Right lobe of liver (tissue), 4 donors: ENCODE results near the gene COPS8.

Experiments
- CTCF ChIP-seq, 4 donors: fragments of 200-600 bp in 3 of 4; fragments of 450-650 bp in 1 of 4; IDR thresholded peaks; one replicate each; pipeline versions ENCODE4 v1.5.1 to v1.8.0; 2016 to 2022; ENCODE audit warnings: antibody characterized with exemption in 4 of 4, mild to moderate bottlenecking in 2 of 4
- POLR2A ChIP-seq: fragments of 450-650 bp; IDR thresholded peaks from one replicate; pipeline ENCODE4 v1.6.1; 2017; ENCODE audit warnings: antibody characterized with exemption, mild to moderate bottlenecking
- donor health status: DM: no; HTN: no; CAD: no.
- donor health status: DM: no; HTN: no; CAD: no.
- donor health status: DM: no; HTN: yes; CAD: no.

- TF ChIP-seq CTCF (IDR thresholded peaks at IDR 0.05): no peak
- TF ChIP-seq POLR2A: no peak
Measured at GRCh38 chr2:237125967-237126366, 40.3 kb downstream of the COPS8 start.
